Hepatic stellate cell (primary cell): Measurements from ENCODE around the gene PTPRG.
"Not testable (repeated sequence)": the region's sequence is repeated elsewhere in the genome, so short reads cannot be mapped to it uniquely, and the experiment has no call there.

ENCODE experiments used
- DNase-seq: peaks from one replicate; pipeline ENCODE4 v3.0.0; 2011; ENCODE audit warnings: low spot score

PTPRG gene

GRCh38 chr3:61796911-61797310 lies 235.5 kb downstream of the PTPRG start:
- DNase-seq: no peak

GRCh38 chr3:61802772-61803171 lies 241.4 kb downstream of the PTPRG start:
- no peak for DNase-seq

- DNase-seq: no peak
Measured at GRCh38 chr3:61803983-61804382, 242.6 kb downstream of the PTPRG start.

- DNase-seq: no peak
Measured at GRCh38 chr3:61804782-61805181, 243.4 kb downstream of the PTPRG start.

- no peak for DNase-seq
Measured at GRCh38 chr3:61805510-61806080, 244.2 kb downstream of the PTPRG start.

GRCh38 chr3:61806810-61807209 lies 245.4 kb downstream of the PTPRG start:
- no peak for DNase-seq

GRCh38 chr3:61807865-61808276 lies 246.5 kb downstream of the PTPRG start:
- no peak for DNase-seq

GRCh38 chr3:61808526-61808925 lies 247.2 kb downstream of the PTPRG start:
- no peak for DNase-seq

- no peak for DNase-seq
Measured at GRCh38 chr3:61808999-61809398, 247.6 kb downstream of the PTPRG start.

- DNase-seq: no peak
Measured at GRCh38 chr3:61809879-61810278, 248.5 kb downstream of the PTPRG start.

- DNase-seq: no peak
Measured at GRCh38 chr3:61810953-61811497, 249.7 kb downstream of the PTPRG start.

GRCh38 chr3:61811652-61812051 lies 250.3 kb downstream of the PTPRG start:
- no peak for DNase-seq

- no peak for DNase-seq
Measured at GRCh38 chr3:61812085-61812484, 250.7 kb downstream of the PTPRG start.

- no peak for DNase-seq
Measured at GRCh38 chr3:61812517-61812916, 251.1 kb downstream of the PTPRG start.

GRCh38 chr3:61813636-61814035 lies 252.3 kb downstream of the PTPRG start:
- DNase-seq: no peak

GRCh38 chr3:61814674-61815073 lies 253.3 kb downstream of the PTPRG start:
- DNase-seq: no peak

GRCh38 chr3:61816304-61816703 lies 254.9 kb downstream of the PTPRG start:
- not testable (repeated sequence) for DNase-seq

- DNase-seq: no peak
Measured at GRCh38 chr3:61819861-61820260, 258.5 kb downstream of the PTPRG start.

GRCh38 chr3:61820306-61820992 lies 259.1 kb downstream of the PTPRG start:
- DNase-seq: no peak

- no peak for DNase-seq
Measured at GRCh38 chr3:61821823-61822251, 260.5 kb downstream of the PTPRG start.

GRCh38 chr3:61822588-61822987 lies 261.2 kb downstream of the PTPRG start:
- DNase-seq: no peak

- DNase-seq: no peak
Measured at GRCh38 chr3:61824553-61825135, 263.3 kb downstream of the PTPRG start.

GRCh38 chr3:61826161-61826560 lies 264.8 kb downstream of the PTPRG start:
- DNase-seq: no peak
